NCI-H2107 treated with DMSO at 0.1 percent for 48 hours (cell line): ENCODE data around the gene ACTA1.
"Not testable (repeated sequence)": the region's sequence is repeated elsewhere in the genome, so short reads cannot be mapped to it uniquely, and the experiment has no call there.

Experiments used
- DNase-seq: peaks from one replicate; lab custom pipeline; 2025; ENCODE audit not compliant: unreplicated experiment; lab: John Stamatoyannopoulos, UW

The ACTA1 gene

GRCh38 chr1:229440851-229441537 lies 7.1 kb upstream of the ACTA1 start:
- no peak for DNase-seq

DNA sequence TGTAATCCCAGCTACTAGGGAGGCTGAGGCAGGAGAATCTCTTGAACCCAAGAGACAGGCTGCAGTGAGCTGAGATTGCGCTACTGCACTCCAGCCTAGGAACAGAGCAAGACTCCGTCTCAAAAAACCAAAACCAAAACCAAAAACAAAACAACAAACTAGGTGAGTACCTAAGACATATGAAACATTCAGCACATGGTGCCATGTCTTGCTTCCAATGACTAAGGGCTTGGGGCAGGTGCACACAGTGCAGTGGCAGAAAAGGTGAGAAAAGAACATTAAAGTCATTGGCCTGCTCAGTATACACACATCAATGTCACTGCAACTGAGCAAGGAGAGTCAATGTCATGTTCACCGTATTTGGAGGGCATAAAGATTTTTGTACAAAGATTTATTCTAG lies 4.1 kb upstream of the ACTA1 start:
- DNase-seq, result no peak

GRCh38 chr1:229437443-229437842 lies 3.5 kb upstream of the ACTA1 start:
- DNase-seq, result no peak

DNA sequence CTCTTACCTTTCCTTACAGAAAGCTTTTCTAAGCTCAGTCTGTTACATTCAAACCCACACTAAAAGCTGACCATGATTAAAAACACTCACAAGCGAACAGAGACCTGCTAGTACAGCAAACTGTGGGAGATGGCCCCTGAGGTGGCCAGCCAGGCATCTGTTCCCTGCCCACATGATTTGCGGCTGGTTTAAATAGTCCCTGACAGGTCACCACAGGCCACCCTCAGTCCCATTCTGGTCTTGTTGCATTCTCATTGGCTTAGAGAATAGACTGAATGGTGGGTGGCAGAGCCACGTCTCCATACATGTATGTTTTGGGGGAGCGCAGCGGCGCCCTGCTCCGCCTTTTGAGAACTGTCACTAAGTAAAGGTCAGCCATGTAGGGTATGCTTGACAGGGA lies 2.3 kb upstream of the ACTA1 start:
- no peak for DNase-seq

DNA sequence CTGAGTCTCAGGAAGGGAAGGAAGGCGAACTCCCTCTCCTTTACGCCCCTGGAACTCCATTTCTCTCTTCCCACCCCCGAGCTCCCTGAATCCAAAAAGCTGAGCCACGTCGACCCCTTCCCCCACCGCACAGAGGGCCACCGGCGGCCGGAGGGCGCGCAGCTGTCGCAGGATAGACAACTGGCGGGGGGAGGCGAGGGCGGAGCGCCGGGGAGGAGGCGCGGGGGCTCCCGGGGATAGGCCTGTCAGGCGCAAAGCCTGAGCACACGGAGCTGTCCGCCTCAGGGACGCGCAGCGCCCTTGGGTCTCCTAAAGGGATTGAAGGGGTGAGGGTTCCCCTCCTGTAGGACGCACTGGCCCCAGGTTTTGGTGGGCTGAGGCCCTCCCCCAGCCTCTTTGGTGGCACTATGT lies 752 bp upstream of the ACTA1 start:
- no peak for DNase-seq

DNA sequence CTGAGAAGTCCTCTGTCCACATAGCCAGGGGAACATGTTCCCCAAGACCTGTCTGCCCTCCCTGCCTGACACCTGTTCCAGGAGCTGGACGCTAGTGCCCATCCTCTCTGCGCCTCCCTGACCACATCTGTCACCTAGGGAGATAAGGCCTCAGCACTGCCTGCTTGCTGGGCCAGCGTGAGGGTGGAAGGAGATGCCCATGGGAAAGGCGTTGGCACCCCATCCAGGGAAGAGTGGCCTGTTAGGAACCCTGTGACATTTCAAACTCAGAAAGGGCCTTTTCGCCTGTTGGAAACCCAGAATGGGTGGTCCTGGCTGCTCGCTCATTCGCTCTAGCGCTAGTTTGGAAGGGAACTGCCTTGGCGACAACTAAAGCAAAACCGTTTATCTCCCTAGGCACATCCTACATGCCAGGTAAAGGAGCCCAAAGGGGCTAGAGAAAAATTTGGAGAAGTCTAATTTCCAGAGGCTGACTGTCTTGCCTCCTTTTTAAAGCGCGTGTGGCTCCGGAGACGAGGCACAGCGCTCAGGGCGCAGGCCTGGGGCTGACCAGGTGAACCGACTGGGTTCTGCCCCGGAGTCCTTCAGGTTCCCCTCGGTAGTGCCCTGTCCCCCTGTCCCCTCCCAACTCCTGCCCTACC lies 410 bp downstream of the ACTA1 start:
- no peak for DNase-seq

DNA sequence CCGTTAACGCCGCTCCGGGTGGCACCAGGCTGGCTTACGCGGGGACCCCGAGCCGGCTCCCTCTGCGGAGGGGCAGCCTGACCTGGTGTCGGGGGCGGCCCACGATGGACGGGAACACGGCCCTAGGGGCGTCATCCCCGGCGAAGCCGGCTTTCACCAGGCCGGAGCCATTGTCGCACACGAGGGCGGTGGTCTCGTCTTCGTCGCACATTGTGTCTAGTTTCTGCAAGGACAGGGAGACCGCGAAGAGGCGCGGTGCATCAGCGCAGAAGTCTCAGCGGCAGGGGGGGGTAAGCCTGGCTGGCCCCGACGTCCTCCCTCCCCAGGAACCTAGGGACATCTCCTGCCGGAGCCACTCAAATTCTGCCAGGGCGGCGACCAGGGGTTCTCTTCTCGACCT lies 989 bp downstream of the ACTA1 start:
- no peak for DNase-seq

- no peak for DNase-seq
These were observed 1.8 kb downstream of the ACTA1 start for GRCh38 chr1:229432116-229432461.

DNA sequence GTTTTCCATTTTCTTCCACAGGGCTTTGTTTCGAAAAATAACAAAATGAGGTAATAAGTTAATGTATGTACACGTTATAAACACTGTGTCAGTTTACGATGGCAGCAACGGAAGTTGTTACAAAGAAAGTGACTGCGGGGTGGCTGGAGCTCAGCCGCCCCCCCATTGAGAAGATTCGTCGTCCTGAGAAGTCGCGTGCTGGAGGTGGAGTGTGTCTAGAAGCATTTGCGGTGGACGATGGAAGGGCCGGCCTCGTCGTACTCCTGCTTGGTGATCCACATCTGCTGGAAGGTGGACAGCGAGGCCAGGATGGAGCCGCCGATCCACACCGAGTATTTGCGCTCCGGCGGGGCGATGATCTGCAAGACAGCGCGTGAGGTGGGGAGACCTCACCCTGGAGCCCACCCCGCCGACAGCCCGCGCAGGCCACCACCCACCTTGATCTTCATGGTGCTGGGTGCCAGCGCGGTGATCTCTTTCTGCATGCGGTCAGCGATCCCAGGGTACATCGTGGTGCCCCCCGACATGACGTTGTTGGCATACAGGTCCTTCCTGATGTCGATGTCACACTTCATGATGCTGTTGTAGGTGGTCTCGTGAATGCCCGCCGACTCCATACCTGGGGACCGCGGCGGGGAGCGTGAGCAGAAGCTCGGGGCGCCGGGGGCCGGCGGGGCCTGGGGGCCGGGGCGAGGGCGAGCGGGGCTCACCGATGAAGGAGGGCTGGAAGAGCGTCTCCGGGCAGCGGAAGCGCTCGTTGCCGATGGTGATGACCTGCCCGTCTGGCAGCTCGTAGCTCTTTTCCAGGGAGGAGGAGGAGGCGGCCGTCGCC lies 2.4 kb downstream of the ACTA1 start:
- no peak for DNase-seq

DNA sequence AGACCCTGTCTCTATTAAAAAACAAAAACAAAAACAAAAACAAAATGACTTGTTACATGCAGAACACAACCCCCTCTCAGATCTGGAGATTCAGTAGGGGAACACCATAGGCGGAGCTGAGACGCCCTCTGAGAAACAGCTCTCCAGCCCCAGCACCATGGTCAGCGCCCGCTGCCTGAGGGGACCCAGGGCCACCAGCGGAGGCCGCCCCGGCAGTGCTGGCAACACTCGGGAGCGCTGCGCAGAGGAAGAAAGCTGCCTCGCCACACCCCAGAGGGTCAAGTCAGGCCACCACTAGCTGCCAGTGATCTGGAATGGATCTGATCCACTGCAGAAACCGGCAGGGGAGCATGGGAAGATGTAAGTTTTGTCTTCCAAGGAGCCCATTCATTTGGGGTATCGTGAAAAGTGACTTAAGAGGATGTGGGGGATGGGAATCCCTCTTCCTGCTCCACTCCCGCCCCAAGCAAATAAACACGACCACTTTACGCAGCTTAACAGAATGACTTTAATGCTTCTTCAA lies 3.1 kb downstream of the ACTA1 start:
- no peak for DNase-seq

DNA sequence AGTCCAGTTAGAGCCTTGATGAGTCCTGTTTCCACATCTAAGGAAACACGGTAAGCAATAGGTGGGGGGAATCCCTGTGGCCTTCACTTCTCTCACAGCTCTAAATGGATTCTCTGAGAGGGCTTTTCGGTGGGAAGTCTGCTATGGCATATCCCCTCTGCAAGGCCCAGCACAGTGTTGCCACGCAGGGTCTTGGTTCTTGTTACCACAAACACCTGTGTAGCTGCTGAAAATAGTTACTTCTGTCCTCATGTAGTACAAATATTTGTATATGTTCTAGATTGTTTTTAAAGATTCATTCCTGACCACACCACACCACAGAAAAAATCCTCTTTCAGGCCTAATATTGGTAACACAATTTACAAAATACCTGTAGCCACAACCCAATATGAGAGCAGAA lies 5.6 kb downstream of the ACTA1 start:
- DNase-seq, result no peak

DNA sequence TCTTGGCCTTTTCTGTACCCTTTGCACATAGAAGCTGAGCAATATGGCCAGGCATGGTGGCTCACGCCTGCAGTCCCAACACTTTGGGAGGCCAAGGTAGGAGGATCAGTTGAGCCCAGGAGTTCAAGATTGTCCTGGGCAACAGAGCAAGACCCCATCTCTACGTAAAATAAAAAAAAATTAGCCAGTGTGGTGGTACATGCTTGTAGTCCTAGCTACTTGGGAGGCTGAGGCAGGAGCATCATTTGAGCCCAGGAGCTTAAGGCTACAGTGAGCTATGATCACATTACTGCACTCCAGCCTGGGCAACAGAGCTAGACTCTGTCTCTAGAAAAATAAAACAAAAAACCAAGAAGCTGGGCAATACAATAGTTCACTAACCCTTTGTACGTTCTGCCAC lies 6.3 kb downstream of the ACTA1 start:
- DNase-seq, result no peak

GRCh38 chr1:229425564-229426159 lies 8.2 kb downstream of the ACTA1 start:
- DNase-seq, result no peak

DNA sequence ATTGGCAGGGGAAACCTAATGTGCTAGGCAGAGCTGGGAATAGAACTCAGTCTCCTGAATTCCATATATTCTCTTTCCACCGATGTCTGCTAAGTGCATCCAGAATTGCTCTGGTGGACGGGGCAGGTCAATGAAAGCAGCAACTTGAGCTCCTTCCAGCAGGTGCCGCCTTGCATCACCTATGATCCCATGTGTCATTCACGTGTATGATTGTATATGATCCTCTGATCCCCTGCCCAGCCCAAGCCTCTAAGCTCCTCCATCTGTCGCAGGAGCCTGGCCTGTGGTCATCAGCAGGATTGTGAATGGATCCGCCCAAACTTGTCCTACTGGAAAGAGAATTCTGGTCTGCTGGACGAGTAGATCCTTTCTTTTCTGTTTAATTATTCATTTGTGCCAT lies 13.1 kb downstream of the ACTA1 start:
- no peak for DNase-seq

DNA sequence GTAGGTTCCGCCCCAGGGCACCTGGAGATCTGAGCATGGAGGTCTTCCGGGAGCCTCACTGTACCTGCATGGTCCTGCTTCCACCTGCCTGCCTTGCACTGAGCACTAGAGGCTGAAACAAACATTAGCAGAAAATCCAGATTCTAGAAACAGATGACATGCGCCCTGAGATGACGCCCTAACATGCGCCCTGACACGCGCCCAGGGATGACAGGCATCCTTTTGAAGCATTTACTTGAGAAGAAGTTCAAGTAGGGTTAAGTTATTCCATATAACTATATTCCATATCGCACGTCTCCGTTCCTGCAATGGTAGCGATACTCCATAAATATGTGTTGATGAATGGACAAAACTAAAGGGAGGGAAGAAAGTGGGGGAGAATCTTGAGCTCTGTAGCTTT lies 13.7 kb downstream of the ACTA1 start:
- no peak for DNase-seq

- not testable (repeated sequence) for DNase-seq
These were observed 15.3 kb downstream of the ACTA1 start for GRCh38 chr1:229418586-229418985.

DNA sequence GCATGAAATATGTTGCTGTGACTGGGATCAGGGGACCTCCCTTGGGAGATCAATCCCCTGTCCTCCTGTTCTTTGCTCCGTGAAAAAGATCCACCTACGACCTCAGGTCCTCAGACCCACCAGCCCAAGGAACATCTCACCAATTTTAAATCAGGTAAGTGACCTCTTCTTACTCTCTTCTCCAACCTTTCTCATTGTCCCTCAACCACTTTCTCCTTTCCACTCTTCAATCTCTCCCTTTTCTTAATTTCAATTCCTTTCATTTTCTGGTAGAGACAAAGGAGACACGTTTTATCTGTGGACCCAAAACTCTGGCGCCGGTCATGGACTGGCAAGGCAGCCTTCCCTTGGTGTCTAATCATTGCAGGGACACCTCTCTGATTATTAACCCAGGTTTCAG lies 21.1 kb downstream of the ACTA1 start:
- not testable (repeated sequence) for DNase-seq

GRCh38 chr1:229412056-229412455 lies 21.8 kb downstream of the ACTA1 start:
- no peak for DNase-seq

- no peak for DNase-seq
These were observed 22.3 kb downstream of the ACTA1 start for GRCh38 chr1:229411434-229412055.

GRCh38 chr1:229410692-229411433 lies 23.0 kb downstream of the ACTA1 start:
- peak; percentile 87 for DNase-seq

DNA sequence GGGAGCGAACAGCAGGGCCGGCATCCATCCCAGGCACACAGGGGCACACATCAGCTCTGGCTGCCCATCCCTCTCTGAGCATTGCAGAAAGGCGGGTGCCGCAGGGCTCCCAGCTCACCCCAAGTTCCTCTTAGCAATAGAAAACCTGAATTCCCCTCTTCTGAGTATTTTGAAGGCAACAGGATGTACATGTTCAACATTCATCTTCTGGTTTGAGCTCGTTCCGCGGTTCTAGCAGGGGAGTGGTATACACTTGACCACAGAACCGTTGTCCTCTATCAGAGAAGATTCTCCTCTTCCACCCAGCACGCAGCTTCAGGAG lies 23.6 kb downstream of the ACTA1 start:
- no peak for DNase-seq
